Measurements from ENCODE around the gene SBF2. TPM values are rescaled to one million over a fixed set of nuclear protein-coding genes. Genes with fewer than 3 reads are reported as not detected.

SBF2 gene
- polyA plus RNA-seq, 1 donor (not counting 4 experiments of a cell fraction or from before 2014, with no cell fraction given), result 24.5 TPM

DNA sequence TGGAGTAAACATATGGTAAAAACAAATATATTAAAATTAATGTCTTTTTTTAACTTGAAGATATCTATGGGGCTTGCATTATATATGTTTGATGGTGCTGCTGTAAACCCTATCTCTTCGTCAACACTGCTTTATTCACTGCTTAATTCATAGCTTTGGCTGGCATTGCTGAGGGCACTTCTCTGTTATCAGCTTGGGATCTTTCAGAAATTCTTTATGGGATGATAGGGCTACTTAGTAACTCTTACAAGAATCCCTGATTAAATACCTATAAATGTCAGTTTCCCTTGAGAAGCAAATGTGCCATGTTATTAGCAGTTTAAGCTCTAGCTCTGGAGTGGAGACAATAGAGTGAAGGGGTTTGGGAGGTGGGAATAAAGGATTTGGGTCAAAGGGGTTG lies 517.8 kb downstream of the SBF2 start:
- H3K4me3 ChIP-seq (ENCODE audit: control insufficient read depth in 2 of 3, extremely low read depth in 1 of 3, insufficient read depth in 2 of 3, low read depth in 1 of 3, low read length in 3 of 3), result no peak overlapping the region
- H3K9ac ChIP-seq (ENCODE audit: control insufficient read depth, extremely low read depth, insufficient read depth, low read length), result no peak overlapping the region
- peaks cover 11 to 21% of the 10 kb centered on the region in 2 experiments for H3K36me3 ChIP-seq (ENCODE audit: control insufficient read depth in 2 of 2, extremely low read depth in 1 of 2, insufficient read depth in 2 of 2, low read length in 2 of 2)
- DNase-seq (ENCODE audit: low read depth, low spot score) (no peak), FAIRE-seq (no peak)
- H4K20me1 ChIP-seq (ENCODE audit: control insufficient read depth, extremely low read depth, insufficient read depth, low read length), result no peaks in the 10 kb centered on the region
- peaks cover 11% of the 10 kb centered on the region for H3K4me1 ChIP-seq (ENCODE audit: control insufficient read depth, extremely low read depth, insufficient read depth, low read length)
- H3K9me1 ChIP-seq (ENCODE audit: control insufficient read depth, extremely low read depth, insufficient read depth, low read length), result no peaks in the 10 kb centered on the region
- dilution Hi-C loops (cut with MboI; ENCODE audit: extremely low pct_ligation_motif_present, low sequenced_read_pairs), result no loop called here
- H3K27me3 ChIP-seq (ENCODE audit: control insufficient read depth, extremely low read depth, insufficient read depth, low read length), result no peaks in the 10 kb centered on the region
- TF ChIP-seq CTCF (optimal IDR thresholded peaks at IDR 0.05 in 1 of 3, IDR thresholded peaks at IDR 0.05 in 1 of 3, conservative IDR thresholded peaks at IDR 0.05 in 1 of 3; ENCODE audit: extremely low read depth in 1 of 3, insufficient read depth in 2 of 3, low read length in 3 of 3) (no peak), EZH2 (IDR thresholded peaks at IDR 0.05; ENCODE audit: low read length) (no peak)
- H3K27ac ChIP-seq (ENCODE audit: control insufficient read depth, insufficient read depth, low read length), result no peak overlapping the region
- no peak overlapping the region for H3K4me2 ChIP-seq (ENCODE audit: control insufficient read depth, extremely low read depth, insufficient read depth, low read depth, low read length)
- H3K79me2 ChIP-seq (ENCODE audit: control insufficient read depth, insufficient read depth, low read length), result no peaks in the 10 kb centered on the region
- H2AFZ ChIP-seq (ENCODE audit: control insufficient read depth, low read length), result no peak overlapping the region
- H3K9me3 ChIP-seq (ENCODE audit: control insufficient read depth, low read depth, low read length), result no peaks in the 10 kb centered on the region

DNA sequence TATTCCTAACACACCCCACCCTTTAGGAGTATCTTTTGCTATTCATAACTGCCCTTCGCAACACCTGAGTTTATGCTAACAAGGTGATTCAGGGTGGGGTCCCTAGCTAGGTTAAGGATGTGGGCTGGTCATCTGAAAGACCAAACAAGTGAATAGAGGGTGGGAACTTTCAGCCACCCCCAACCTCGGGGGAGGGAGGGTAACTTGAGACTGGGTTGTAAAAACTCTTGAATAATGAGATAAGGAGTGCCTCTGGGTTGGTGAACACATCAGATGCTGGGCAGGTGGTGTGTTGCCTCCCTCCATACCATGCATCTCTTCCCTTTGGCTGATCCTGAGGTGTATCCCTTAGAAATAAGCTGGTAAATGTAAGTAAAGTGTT lies 518.6 kb downstream of the SBF2 start:
- no peaks in the 10 kb centered on the region for H3K27me3 ChIP-seq (ENCODE audit: control insufficient read depth, extremely low read depth, insufficient read depth, low read length)
- DNase-seq (ENCODE audit: low read depth, low spot score), result no peak
- H3K9ac ChIP-seq (ENCODE audit: control insufficient read depth, extremely low read depth, insufficient read depth, low read length), result no peak overlapping the region
- no peak overlapping the region for H2AFZ ChIP-seq (ENCODE audit: control insufficient read depth, low read length)
- dilution Hi-C loops (cut with MboI; ENCODE audit: extremely low pct_ligation_motif_present, low sequenced_read_pairs), result no loop called here
- no peak overlapping the region for H3K4me2 ChIP-seq (ENCODE audit: control insufficient read depth, extremely low read depth, insufficient read depth, low read depth, low read length)
- H3K27ac ChIP-seq (ENCODE audit: control insufficient read depth, insufficient read depth, low read length), result no peak overlapping the region
- H3K4me1 ChIP-seq (ENCODE audit: control insufficient read depth, extremely low read depth, insufficient read depth, low read length), result peaks cover 11% of the 10 kb centered on the region
- no peaks in the 10 kb centered on the region for H3K79me2 ChIP-seq (ENCODE audit: control insufficient read depth, insufficient read depth, low read length)
- no peaks in the 10 kb centered on the region for H3K9me1 ChIP-seq (ENCODE audit: control insufficient read depth, extremely low read depth, insufficient read depth, low read length)
- no peak for FAIRE-seq
- TF ChIP-seq EZH2 (IDR thresholded peaks at IDR 0.05; ENCODE audit: low read length), result no peak
- TF ChIP-seq CTCF (optimal IDR thresholded peaks at IDR 0.05 in 1 of 3, IDR thresholded peaks at IDR 0.05 in 1 of 3, conservative IDR thresholded peaks at IDR 0.05 in 1 of 3; ENCODE audit: extremely low read depth in 1 of 3, insufficient read depth in 2 of 3, low read length in 3 of 3), result no peak
- no peaks in the 10 kb centered on the region for H3K9me3 ChIP-seq (ENCODE audit: control insufficient read depth, low read depth, low read length)
- peaks cover 8 to 13% of the 10 kb centered on the region in 2 experiments for H3K36me3 ChIP-seq (ENCODE audit: control insufficient read depth in 2 of 2, extremely low read depth in 1 of 2, insufficient read depth in 2 of 2, low read length in 2 of 2)
- H4K20me1 ChIP-seq (ENCODE audit: control insufficient read depth, extremely low read depth, insufficient read depth, low read length), result no peaks in the 10 kb centered on the region
- no peak overlapping the region for H3K4me3 ChIP-seq (ENCODE audit: control insufficient read depth in 2 of 3, extremely low read depth in 1 of 3, insufficient read depth in 2 of 3, low read depth in 1 of 3, low read length in 3 of 3)

Measured in keratinocyte (primary cell).